ENCODE data around the gene SND1. TPM values are rescaled to one million over a fixed set of nuclear protein-coding genes. Genes with fewer than 3 reads are reported as not detected.
A peak's percentile ranks its signal among the peaks of the same experiment; 100 is the strongest.

Gene SND1
- total RNA-seq, 1 experiment from 2014 or later = 274 TPM

- DNase-seq = no peak
- intact Hi-C loops (cut with micrococcal nuclease; ENCODE audit: unreplicated experiment) = no loop called here
- H3K4me3 Mint-ChIP-seq (ENCODE audit: unreplicated experiment) = no peak overlapping the region
- ChIA-PET POLR2A (no interaction called here), CTCF (no interaction called here)
- no TSS peak for BruUV-seq (replicated peaks)
- peaks cover 22% of the 10 kb centered on the region for H3K4me1 Mint-ChIP-seq (ENCODE audit: low read depth, unreplicated experiment)
- H3K27me3 Mint-ChIP-seq (ENCODE audit: insufficient read depth, unreplicated experiment) = no peaks in the 10 kb centered on the region
- Histone ChIP-seq H3K36me3 (ENCODE audit: control insufficient read depth, insufficient read depth, low read length) (peaks cover 5% of the 10 kb centered on the region; the same call in 1 of the 2 replicates), H3K4me1 (peaks cover 5% of the 10 kb centered on the region; the same call in 1 of the 2 replicates), H3K27me3 (replicated peaks; ENCODE audit: control insufficient read depth, insufficient read depth, low read length) (no peaks in the 10 kb centered on the region), H3K9me3 (no peaks in the 10 kb centered on the region), H3K4me3 (ENCODE audit: low read depth, low read length) (no peak overlapping the region)
- peaks cover 51% of the 10 kb centered on the region for H3K36me3 Mint-ChIP-seq (ENCODE audit: insufficient read depth, unreplicated experiment)
- no peaks in the 10 kb centered on the region for H3K9me3 Mint-ChIP-seq (ENCODE audit: unreplicated experiment)
- TF ChIP-seq CTCF (IDR thresholded peaks at IDR 0.05; ENCODE audit: insufficient read depth in 1 of 2, low read depth in 1 of 2, low read length in 1 of 2, severe bottlenecking in 1 of 2, unreplicated experiment in 1 of 2) = no peak
- H3K27ac Mint-ChIP-seq (ENCODE audit: unreplicated experiment) = peak overlapping the region; percentile 17
These were observed 373.4 kb downstream of the SND1 start for GRCh38 chr7:128025380-128025779.

GRCh38 chr7:128025819-128026218 is 373.8 kb downstream of the SND1 start:
- no peak for TF ChIP-seq CTCF (IDR thresholded peaks at IDR 0.05; ENCODE audit: insufficient read depth in 1 of 2, low read depth in 1 of 2, low read length in 1 of 2, severe bottlenecking in 1 of 2, unreplicated experiment in 1 of 2)
- H3K9me3 Mint-ChIP-seq (ENCODE audit: unreplicated experiment) = no peaks in the 10 kb centered on the region
- no TSS peak for BruUV-seq (replicated peaks)
- no peak for DNase-seq
- H3K36me3 ChIP-seq (ENCODE audit: control insufficient read depth, insufficient read depth, low read length) = peaks cover 5% of the 10 kb centered on the region; the same call in 1 of the 2 replicates
- CTCF ChIA-PET = no interaction called here
- POLR2A ChIA-PET = no interaction called here
- peak overlapping the region; percentile 17 for H3K27ac Mint-ChIP-seq (ENCODE audit: unreplicated experiment)
- H3K4me3 ChIP-seq (ENCODE audit: low read depth, low read length) = no peak overlapping the region
- H3K9me3 ChIP-seq = no peaks in the 10 kb centered on the region
- H3K27me3 ChIP-seq (replicated peaks; ENCODE audit: control insufficient read depth, insufficient read depth, low read length) = no peaks in the 10 kb centered on the region
- H3K4me1 ChIP-seq = peaks cover 5% of the 10 kb centered on the region; the same call in 1 of the 2 replicates
- intact Hi-C loops (cut with micrococcal nuclease; ENCODE audit: unreplicated experiment) = no loop called here
- H3K4me1 Mint-ChIP-seq (ENCODE audit: low read depth, unreplicated experiment) = peaks cover 19% of the 10 kb centered on the region
- H3K27me3 Mint-ChIP-seq (ENCODE audit: insufficient read depth, unreplicated experiment) = no peaks in the 10 kb centered on the region
- no peak overlapping the region for H3K4me3 Mint-ChIP-seq (ENCODE audit: unreplicated experiment)
- peaks cover 50% of the 10 kb centered on the region for H3K36me3 Mint-ChIP-seq (ENCODE audit: insufficient read depth, unreplicated experiment)

GRCh38 chr7:128026551-128026950 is 374.6 kb downstream of the SND1 start:
- BruUV-seq (replicated peaks) = no TSS peak
- Mint-ChIP-seq H3K27ac (ENCODE audit: unreplicated experiment) (peak overlapping the region; percentile 17), H3K4me1 (ENCODE audit: low read depth, unreplicated experiment) (peaks cover 12% of the 10 kb centered on the region), H3K36me3 (ENCODE audit: insufficient read depth, unreplicated experiment) (peaks cover 44% of the 10 kb centered on the region), H3K27me3 (ENCODE audit: insufficient read depth, unreplicated experiment) (no peaks in the 10 kb centered on the region), H3K9me3 (ENCODE audit: unreplicated experiment) (no peaks in the 10 kb centered on the region), H3K4me3 (ENCODE audit: unreplicated experiment) (no peak overlapping the region)
- no peaks in the 10 kb centered on the region for H3K9me3 ChIP-seq
- no peak for DNase-seq
- H3K4me3 ChIP-seq (ENCODE audit: low read depth, low read length) = no peak overlapping the region
- POLR2A ChIA-PET = no interaction called here
- CTCF ChIA-PET = no interaction called here
- no peak for TF ChIP-seq CTCF (IDR thresholded peaks at IDR 0.05; ENCODE audit: insufficient read depth in 1 of 2, low read depth in 1 of 2, low read length in 1 of 2, severe bottlenecking in 1 of 2, unreplicated experiment in 1 of 2)
- H3K27me3 ChIP-seq (replicated peaks; ENCODE audit: control insufficient read depth, insufficient read depth, low read length) = no peaks in the 10 kb centered on the region
- H3K4me1 ChIP-seq = no peaks in the 10 kb centered on the region
- peaks cover 5% of the 10 kb centered on the region; the same call in 1 of the 2 replicates for H3K36me3 ChIP-seq (ENCODE audit: control insufficient read depth, insufficient read depth, low read length)
- intact Hi-C loops (cut with micrococcal nuclease; ENCODE audit: unreplicated experiment) = no loop called here
